AG09319 (cell line): Measurements from ENCODE around the gene RTP2.

Source experiments
- DNase-seq: peaks from one replicate; pipeline ENCODE4 v3.0.0-alpha.2; 2010; ENCODE audit warnings: low read depth; ENCODE audit errors: extremely low read depth
- CTCF ChIP-seq: IDR thresholded peaks from 2 replicates; pipeline ENCODE4 v1.5.1; 2011; ENCODE audit warnings: low read depth, mild to moderate bottlenecking, inconsistent platforms, low read length, moderate library complexity

RTP2 gene

GRCh38 chr3:187729598-187729997, 27.2 kb upstream of the RTP2 start:
- DNase-seq = no peak
- TF ChIP-seq CTCF = no peak

- DNase-seq = no peak
Measured at GRCh38 chr3:187728940-187729583, 26.7 kb upstream of the RTP2 start.

GRCh38 chr3:187728248-187728647, 25.9 kb upstream of the RTP2 start:
- no peak for DNase-seq

More at GRCh38 chr3:187728940-187729583, 26.7 kb upstream of the RTP2 start:
- TF ChIP-seq CTCF = no peak

DNA sequence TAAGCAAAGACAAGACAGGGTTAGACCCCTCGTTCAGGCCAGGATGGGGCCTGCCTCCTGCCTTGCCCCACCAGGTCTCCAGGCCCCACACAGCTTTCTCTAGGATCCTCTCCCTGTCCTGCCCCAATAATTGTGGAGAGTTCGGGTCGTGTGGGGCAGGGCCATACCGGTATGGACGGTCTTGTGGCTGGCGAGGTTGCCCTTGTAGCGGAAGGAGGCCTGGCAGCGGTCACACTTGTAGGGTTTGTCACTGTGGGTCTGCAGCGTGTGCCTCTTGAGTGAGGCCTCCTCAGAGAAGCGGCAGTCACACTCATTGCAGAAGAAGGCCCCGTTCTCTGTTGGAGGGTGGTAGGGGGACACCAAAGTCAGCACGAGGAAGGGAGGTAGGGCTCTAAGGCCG, 24.2 kb upstream of the RTP2 start:
- no peak for DNase-seq
- TF ChIP-seq CTCF = no peak

More at GRCh38 chr3:187728248-187728647, 25.9 kb upstream of the RTP2 start:
- TF ChIP-seq CTCF = no peak

DNA sequence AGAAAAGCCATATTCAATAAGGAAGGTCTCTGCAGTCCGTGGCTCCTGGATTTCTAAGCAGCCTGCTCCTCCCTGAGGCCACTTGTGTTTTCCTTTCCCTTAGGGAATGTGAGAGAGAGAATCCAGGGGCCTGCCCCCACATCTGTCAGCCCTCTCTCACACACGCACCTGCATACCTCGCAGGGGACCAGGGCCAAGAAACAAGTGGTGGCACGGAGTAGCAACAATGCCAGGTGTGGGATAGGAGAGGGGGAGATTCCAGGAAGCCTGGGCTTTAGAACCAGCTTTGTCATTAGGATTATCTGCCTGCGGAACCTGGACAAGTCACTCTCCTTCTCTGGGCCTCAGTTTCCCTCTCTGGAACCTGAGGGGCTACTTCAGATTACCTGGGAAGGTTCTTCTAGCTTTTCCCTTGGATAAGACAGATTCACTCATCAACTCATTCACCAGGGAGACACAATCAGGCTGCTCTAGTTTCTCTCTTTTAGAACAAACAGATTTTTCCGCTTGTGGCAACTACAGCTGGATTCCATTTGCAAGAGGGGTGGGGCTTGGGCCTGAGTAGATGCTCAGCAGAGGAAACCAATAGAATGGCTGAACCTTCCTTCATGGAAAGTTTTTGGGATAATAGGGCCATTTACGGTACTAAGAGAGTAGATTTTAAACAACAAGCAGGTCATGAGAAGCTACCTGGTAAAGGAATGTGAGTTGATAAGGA, 23.5 kb upstream of the RTP2 start:
- no peak for DNase-seq
- no peak for TF ChIP-seq CTCF

- TF ChIP-seq CTCF = no peak
- DNase-seq = no peak
Measured at GRCh38 chr3:187725224-187725623, 22.9 kb upstream of the RTP2 start.

DNA sequence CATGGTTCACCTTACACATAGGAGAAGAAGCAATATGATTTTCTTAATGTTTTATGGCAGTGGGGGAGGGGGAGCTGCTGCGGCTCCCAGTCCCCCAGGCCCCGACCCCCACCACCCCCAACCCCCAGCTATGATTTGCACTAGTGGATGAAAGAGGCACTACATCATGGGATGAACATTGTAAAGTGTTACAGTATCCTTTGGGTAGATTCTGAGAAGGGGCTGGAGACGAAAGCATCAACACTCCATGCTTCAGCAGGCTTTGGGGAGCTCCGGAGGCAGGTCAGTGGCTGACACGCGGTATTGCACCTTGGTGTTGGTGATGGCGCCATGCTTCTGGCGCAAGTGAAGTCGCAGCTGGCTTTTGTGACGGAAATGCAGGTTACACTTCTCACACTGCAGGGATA, 19.9 kb upstream of the RTP2 start:
- no peak for DNase-seq
- TF ChIP-seq CTCF = no peak
